Stimulated activated CD8-positive, alpha-beta memory T cell treated with anti-CD3 and anti-CD28 coated beads, Interleukin-4, amount 100 ng/mL, for 1 hour (primary cell): ENCODE results near the gene VWC2.

Experiments
- DNase-seq, 2 donors: peaks; one replicate each; pipeline ENCODE4 v3.0.0-alpha.2; 2020; ENCODE audit warnings: low read depth in 2 of 2, low spot score in 1 of 2

The VWC2 gene

GRCh38 chr7:49931627-49932026, 158.2 kb downstream of the VWC2 start:
- no peak for DNase-seq

DNA sequence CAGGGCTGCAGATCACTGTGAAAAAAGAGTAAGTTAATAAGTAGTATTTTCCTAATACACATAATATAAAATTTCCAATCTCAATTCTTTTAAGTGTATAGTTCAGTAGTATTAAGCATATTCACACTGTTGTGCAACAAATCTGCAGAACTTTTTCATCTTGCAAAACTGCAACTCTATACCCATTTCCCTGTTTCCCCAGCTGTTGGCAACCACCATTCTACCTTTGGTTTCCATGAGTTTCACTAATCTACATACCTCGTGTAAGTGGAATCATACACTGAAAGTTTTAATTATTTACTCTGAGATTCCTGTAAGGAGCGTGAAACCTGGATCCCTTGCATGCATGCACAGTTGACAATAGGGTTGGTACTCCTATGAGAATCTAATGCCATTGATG, 164.2 kb downstream of the VWC2 start:
- DNase-seq = no peak
